Activated CD8-positive, alpha-beta T cell treated with anti-CD3 and anti-CD28 coated beads for 36 hours (primary cell): ENCODE data around the gene PIGU. TPM values are rescaled to one million over a fixed set of nuclear protein-coding genes. Genes with fewer than 3 reads are reported as not detected.

Source experiments
- ATAC-seq: fragments of 200-7000 bp; cut with Tn5 transposase; one replicate; pipeline ENCODE4 v1.10.0; 2021; ENCODE audit warnings: mild to moderate bottlenecking, moderate library complexity
- CTCF ChIA-PET: fragments of 350-600 bp; sonication (Branson Sonifier 250); formaldehyde crosslinking; loops from one replicate; lab custom pipeline; 2021; ENCODE audit warnings: antibody characterized with exemption; lab: Charles Lee
- POLR2A ChIA-PET: fragments of 350-600 bp; sonication (Branson Sonifier 250); formaldehyde crosslinking; loops from one replicate; lab custom pipeline; 2021; ENCODE audit warnings: antibody characterized with exemption; lab: Charles Lee
- DNase-seq: peaks from one replicate; pipeline ENCODE4 v3.0.0-alpha.2; 2020
- H3K27ac Mint-ChIP-seq: one replicate; pipeline ENCODE4 v1.8.0; 2021; ENCODE audit warnings: mild to moderate bottlenecking, mixed read lengths
- H3K27me3 Mint-ChIP-seq: one replicate; pipeline ENCODE4 v1.8.0; 2021; ENCODE audit warnings: mixed read lengths
- H3K36me3 Mint-ChIP-seq: one replicate; pipeline ENCODE4 v1.8.0; 2021; ENCODE audit warnings: low read depth, mixed read lengths
- H3K4me1 Mint-ChIP-seq: one replicate; pipeline ENCODE4 v1.8.0; 2021; ENCODE audit warnings: low read depth, mixed read lengths
- H3K4me3 Mint-ChIP-seq: one replicate; pipeline ENCODE4 v1.8.0; 2021; ENCODE audit warnings: mild to moderate bottlenecking, moderate library complexity, mixed read lengths
- H3K9me3 Mint-ChIP-seq: one replicate; pipeline ENCODE4 v1.8.0; 2021; ENCODE audit warnings: mixed read lengths
- CTCF ChIP-seq: fragments of 200-600 bp; IDR thresholded peaks from one replicate; pipeline ENCODE4 v1.8.0; 2022; ENCODE audit warnings: antibody characterized with exemption, mild to moderate bottlenecking
- intact Hi-C: fragments of 100-400 bp; cut with micrococcal nuclease; formaldehyde crosslinking; loops from one replicate; pipeline ENCODE4 v1.10.0; 2022
- total RNA-seq, 2 experiments: library from RNA; stranded (reverse); gene quantifications; one replicate each; pipeline ENCODE4 v1.2.3, GENCODE V29; 2021

Gene PIGU
- total RNA-seq, 2 experiments from 2014 or later = 19.4 to 20.9 TPM

GRCh38 chr20:34530342-34530741 is 146.6 kb downstream of the PIGU start:
- no peak for ATAC-seq
- POLR2A ChIA-PET = interaction anchor here (0.6 to 2.0 kb wide), 4 partner anchors 11 to 51 kb away, joined by 3 to 13 read pairs (median 4); partner anchors contain the start of gene DYNLRB1
- no peaks in the 10 kb centered on the region for H3K27me3 Mint-ChIP-seq
- H3K4me3 Mint-ChIP-seq = no peak overlapping the region
- H3K27ac Mint-ChIP-seq = no peak overlapping the region
- H3K36me3 Mint-ChIP-seq = peaks cover 12% of the 10 kb centered on the region
- intact Hi-C loops = no loop called here
- H3K9me3 Mint-ChIP-seq = no peaks in the 10 kb centered on the region
- no peak for DNase-seq
- CTCF ChIA-PET = interaction anchor here (0.9 to 4.3 kb wide), 7 partner anchors 9 to 240 kb away, joined by 3 to 25 read pairs (median 8); partner anchors contain the start of gene DYNLRB1
- peaks cover 2% of the 10 kb centered on the region for H3K4me1 Mint-ChIP-seq
- no peak for TF ChIP-seq CTCF

- POLR2A ChIA-PET = interaction anchor here (0.9 to 1.2 kb wide), 2 partner anchors 11 to 13 kb away, joined by 3 to 4 read pairs; no protein-coding TSS in a partner anchor
- Mint-ChIP-seq H3K9me3 (no peaks in the 10 kb centered on the region), H3K4me1 (peaks cover 2% of the 10 kb centered on the region)
These were observed 147.2 kb downstream of the PIGU start for GRCh38 chr20:34529742-34530141.

GRCh38 chr20:34528921-34529297 is 148.0 kb downstream of the PIGU start:
- Mint-ChIP-seq H3K4me1 (peaks cover 6% of the 10 kb centered on the region), H3K9me3 (no peaks in the 10 kb centered on the region), H3K36me3 (peaks cover 14% of the 10 kb centered on the region), H3K4me3 (no peak overlapping the region), H3K27me3 (no peaks in the 10 kb centered on the region), H3K27ac (no peak overlapping the region)
- CTCF ChIA-PET = interaction anchor here (1.3 to 4.3 kb wide), 2 partner anchors 9 to 216 kb away, joined by 5 to 25 read pairs; no protein-coding TSS in a partner anchor
- DNase-seq (no peak), ATAC-seq (no peak)
- intact Hi-C loops = no loop called here
- POLR2A ChIA-PET = no interaction called here
- no peak for TF ChIP-seq CTCF

More at GRCh38 chr20:34529742-34530141, 147.2 kb downstream of the PIGU start:
- Mint-ChIP-seq H3K4me3 (no peak overlapping the region), H3K36me3 (peaks cover 14% of the 10 kb centered on the region), H3K27me3 (no peaks in the 10 kb centered on the region), H3K27ac (no peak overlapping the region)
- ATAC-seq (no peak), DNase-seq (no peak)
- CTCF ChIA-PET = interaction anchor here (0.9 to 4.3 kb wide), 6 partner anchors 9 to 240 kb away, joined by 3 to 25 read pairs (median 11); partner anchors contain the start of gene DYNLRB1
- intact Hi-C loops = no loop called here
- no peak for TF ChIP-seq CTCF

- H3K9me3 Mint-ChIP-seq = no peaks in the 10 kb centered on the region
- peaks cover 16% of the 10 kb centered on the region for H3K36me3 Mint-ChIP-seq
These were observed 149.9 kb downstream of the PIGU start for GRCh38 chr20:34527016-34527415.

More at GRCh38 chr20:34527016-34527415, 149.9 kb downstream of the PIGU start:
- POLR2A ChIA-PET = interaction anchor here (2.8 kb wide), 1 partner anchor 10 kb away, joined by 14 read pairs; the partner anchor contains the start of gene DYNLRB1
- intact Hi-C loops = no loop called here
- CTCF ChIA-PET = interaction anchor here (1.6 to 7.5 kb wide), 3 partner anchors 11 to 213 kb away, joined by 6 to 100 read pairs (median 6); no protein-coding TSS in a partner anchor
- Mint-ChIP-seq H3K4me1 (peaks cover 15% of the 10 kb centered on the region), H3K27me3 (no peaks in the 10 kb centered on the region), H3K4me3 (no peak overlapping the region), H3K27ac (no peak overlapping the region)
- DNase-seq (no peak), ATAC-seq (no peak)
- no peak for TF ChIP-seq CTCF
